Ovary (tissue), 9 donors: Measurements from ENCODE around the gene SPPL3. TPM values are rescaled to one million over a fixed set of nuclear protein-coding genes. Genes with fewer than 3 reads are reported as not detected.

Experiments
- DNase-seq, 5 donors: peaks; one replicate each; pipeline ENCODE4 v3.0.0-alpha.2; 2019 to 2020
- H3K27ac ChIP-seq, 2 donors: fragments of 200-600 bp; one replicate each; pipeline versions ENCODE4 v1.5.1 to v1.8.0; 2019 to 2022
- H3K27me3 ChIP-seq: fragments of 200-600 bp; one replicate; pipeline ENCODE4 v1.8.0; 2022
- H3K36me3 ChIP-seq: fragments of 200-600 bp; sonication (generic); one replicate; pipeline ENCODE4 v1.5.1; 2019
- H3K4me1 ChIP-seq: one replicate; pipeline ENCODE4 v1.8.1; 2013; ENCODE audit warnings: mild to moderate bottlenecking, moderate library complexity; ENCODE audit not compliant: insufficient read depth
- H3K4me3 ChIP-seq: fragments of 200-600 bp; sonication (generic); one replicate; pipeline ENCODE4 v1.5.1; 2017
- H3K9me3 ChIP-seq, 2 donors: fragments of 200-600 bp in 1 of 2; sonication (generic) in 1 of 2; one replicate each; pipeline versions ENCODE4 v1.5.1 to v1.8.1; 2013 to 2019; ENCODE audit warnings: mild to moderate bottlenecking in 1 of 2, moderate library complexity in 1 of 2
- EP300 ChIP-seq: sonication (generic); formaldehyde crosslinking; IDR thresholded peaks from one replicate; pipeline ENCODE4 v1.6.1; 2017; ENCODE audit warnings: antibody characterized with exemption
- POLR2A ChIP-seq: fragments of 450-650 bp; IDR thresholded peaks from one replicate; pipeline ENCODE4 v1.6.1; 2017; ENCODE audit warnings: antibody characterized with exemption, mild to moderate bottlenecking, moderate library complexity
- WGBS, 3 donors: extraction: QIAGEN DNeasy Blood & Tissue Kit in 1 of 3; methylation state at CpG; one replicate each; pipeline versions ENCODE4 v1.1.5 to v1.1.7; 2013 to 2017; 5-methylcytosine and 5-hydroxymethylcytosine counted together
- intact Hi-C, 4 donors: fragments of 100-400 bp; cut with DNase I; formaldehyde crosslinking; loops; one replicate each; pipeline versions ENCODE4 v1.11.0 to v1.15.1; 2022 to 2023
- polyA plus RNA-seq, 2 donors: library from polyadenylated mRNA; stranded (reverse); fragments of 200-250 nt in 1 of 2; fragments of 350-450 nt in 1 of 2; fragmentation: Illumina TruSeq in 1 of 2; extraction: RNeasy Lipid Tissue Mini Kit (QIAGEN cat#74804) in 1 of 2; gene quantifications; one replicate each; pipeline ENCODE4 v1.2.3, GENCODE V29; 2013 to 2014
- total RNA-seq, 7 donors: library from RNA; depleted of rRNA in 2 of 7; stranded (reverse); fragments of >200 nt in 2 of 7; fragmentation: NEBNext Ultra II Directional in 3 of 7; extraction: Animal tissue kit (Norgen Biotek cat#: 25700) in 3 of 7; gene quantifications; one replicate each; pipeline versions ENCODE4 v1.1.0 to v1.2.4, GENCODE V29; 2016 to 2023
- TF ChIP-seq, protein P1 (sequence below), 3 donors: fragments of 450-650 bp in 2 of 3; fragments of 200-600 bp in 1 of 3; IDR thresholded peaks; one replicate each; pipeline versions ENCODE4 v1.5.1 to v1.8.0; 2016 to 2022; ENCODE audit warnings: antibody characterized with exemption in 3 of 3, mild to moderate bottlenecking in 1 of 3
- donor health status: DM: no; HTN: no; CAD: no; lungs with moderate emphysema.
- donor health status: DM: no; HTN: no; CAD: no.
- donor health status: Bipolar disorder and iron deficiency.
- donor health status: DM: yes; HTN: yes; CAD: no.
- donor health status: DM: no; HTN: no; CAD: no.
- donor health status: DM: yes; HTN: yes; CAD: no.

SPPL3 gene
- total and polyA plus RNA-seq, 9 donors: 24.2 to 87.4 (median 51.9) TPM

DNA sequence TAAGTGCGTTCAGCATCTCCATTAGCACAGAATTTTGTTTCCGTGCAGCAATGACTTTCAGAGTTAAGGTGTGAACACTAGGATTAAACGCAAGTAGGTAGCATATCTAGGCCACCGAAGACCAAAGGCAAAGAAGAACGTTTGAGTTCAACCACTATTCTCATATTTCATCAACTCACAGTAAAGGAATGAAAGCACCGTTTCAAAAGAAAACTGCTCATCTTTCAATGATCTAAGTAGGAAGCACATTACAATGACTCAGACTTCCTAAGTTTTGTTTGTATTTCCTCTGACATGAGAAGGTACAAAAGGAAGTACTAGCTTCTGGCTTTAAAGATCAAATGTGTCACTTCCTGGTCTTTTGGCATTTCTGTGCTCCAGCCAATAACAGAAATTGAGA lies 121.0 kb downstream of the SPPL3 start:
- Histone ChIP-seq H3K27me3 (no peaks in the 10 kb centered on the region), H3K36me3 (no peaks in the 10 kb centered on the region), H3K4me3 (no peak overlapping the region), H3K4me1 (no peaks in the 10 kb centered on the region), H3K9me3 (no peaks in the 10 kb centered on the region), H3K27ac (no peak overlapping the region)
- intact Hi-C loops: no loop called here
- DNase-seq: no peak
- 74 to 78% (median 77%) methylated on average over 6 of the region's 6 CpGs for WGBS, 3 donors
- no peak for TF ChIP-seq POLR2A
- TF ChIP-seq, protein P1, sequence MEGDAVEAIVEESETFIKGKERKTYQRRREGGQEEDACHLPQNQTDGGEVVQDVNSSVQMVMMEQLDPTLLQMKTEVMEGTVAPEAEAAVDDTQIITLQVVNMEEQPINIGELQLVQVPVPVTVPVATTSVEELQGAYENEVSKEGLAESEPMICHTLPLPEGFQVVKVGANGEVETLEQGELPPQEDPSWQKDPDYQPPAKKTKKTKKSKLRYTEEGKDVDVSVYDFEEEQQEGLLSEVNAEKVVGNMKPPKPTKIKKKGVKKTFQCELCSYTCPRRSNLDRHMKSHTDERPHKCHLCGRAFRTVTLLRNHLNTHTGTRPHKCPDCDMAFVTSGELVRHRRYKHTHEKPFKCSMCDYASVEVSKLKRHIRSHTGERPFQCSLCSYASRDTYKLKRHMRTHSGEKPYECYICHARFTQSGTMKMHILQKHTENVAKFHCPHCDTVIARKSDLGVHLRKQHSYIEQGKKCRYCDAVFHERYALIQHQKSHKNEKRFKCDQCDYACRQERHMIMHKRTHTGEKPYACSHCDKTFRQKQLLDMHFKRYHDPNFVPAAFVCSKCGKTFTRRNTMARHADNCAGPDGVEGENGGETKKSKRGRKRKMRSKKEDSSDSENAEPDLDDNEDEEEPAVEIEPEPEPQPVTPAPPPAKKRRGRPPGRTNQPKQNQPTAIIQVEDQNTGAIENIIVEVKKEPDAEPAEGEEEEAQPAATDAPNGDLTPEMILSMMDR (IDR thresholded peaks at IDR 0.05): no peak
- no peak for TF ChIP-seq EP300

DNA sequence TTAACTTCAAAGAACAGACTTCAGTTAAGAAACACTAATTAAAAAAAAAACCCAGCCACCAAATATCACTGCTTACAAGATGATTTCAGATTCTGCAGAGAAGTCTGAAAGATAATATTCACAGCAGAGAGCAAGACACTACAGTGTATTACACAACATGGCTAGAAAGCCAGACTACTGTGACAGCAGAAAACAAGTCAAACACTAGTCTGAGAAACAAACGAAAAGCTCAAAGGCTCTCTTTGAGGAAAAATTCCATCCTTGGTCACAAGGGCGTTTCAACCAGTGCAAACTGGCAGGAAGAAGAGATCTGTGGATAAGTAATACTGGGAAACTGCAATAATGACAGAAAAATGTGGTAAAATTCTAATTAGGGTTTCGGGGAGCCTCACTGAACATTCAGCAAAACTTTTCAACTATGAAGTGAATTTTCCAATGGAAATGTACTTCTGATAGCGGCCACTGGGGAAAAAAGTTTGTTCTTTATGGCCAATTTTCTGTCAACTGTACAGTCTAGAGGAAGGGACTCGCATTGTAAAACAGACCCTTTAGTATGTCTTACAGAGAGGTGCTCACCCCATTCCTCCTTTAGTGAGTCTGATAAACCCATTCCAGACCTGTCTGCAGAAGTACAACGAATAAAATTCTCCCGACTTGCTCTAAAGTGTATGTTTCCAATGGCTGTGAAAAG lies 128.2 kb downstream of the SPPL3 start:
- Histone ChIP-seq H3K4me3 (no peak overlapping the region), H3K27me3 (no peaks in the 10 kb centered on the region), H3K36me3 (no peaks in the 10 kb centered on the region), H3K9me3 (no peaks in the 10 kb centered on the region), H3K4me1 (no peaks in the 10 kb centered on the region), H3K27ac (no peak overlapping the region)
- 73 to 85% (median 83%) methylated on average over 7 of the region's 7 CpGs for WGBS, 3 donors
- no peak for TF ChIP-seq EP300
- TF ChIP-seq, protein P1 (IDR thresholded peaks at IDR 0.05): no peak
- no peak for TF ChIP-seq POLR2A
- DNase-seq: no peak
- intact Hi-C loops: no loop called here

DNA sequence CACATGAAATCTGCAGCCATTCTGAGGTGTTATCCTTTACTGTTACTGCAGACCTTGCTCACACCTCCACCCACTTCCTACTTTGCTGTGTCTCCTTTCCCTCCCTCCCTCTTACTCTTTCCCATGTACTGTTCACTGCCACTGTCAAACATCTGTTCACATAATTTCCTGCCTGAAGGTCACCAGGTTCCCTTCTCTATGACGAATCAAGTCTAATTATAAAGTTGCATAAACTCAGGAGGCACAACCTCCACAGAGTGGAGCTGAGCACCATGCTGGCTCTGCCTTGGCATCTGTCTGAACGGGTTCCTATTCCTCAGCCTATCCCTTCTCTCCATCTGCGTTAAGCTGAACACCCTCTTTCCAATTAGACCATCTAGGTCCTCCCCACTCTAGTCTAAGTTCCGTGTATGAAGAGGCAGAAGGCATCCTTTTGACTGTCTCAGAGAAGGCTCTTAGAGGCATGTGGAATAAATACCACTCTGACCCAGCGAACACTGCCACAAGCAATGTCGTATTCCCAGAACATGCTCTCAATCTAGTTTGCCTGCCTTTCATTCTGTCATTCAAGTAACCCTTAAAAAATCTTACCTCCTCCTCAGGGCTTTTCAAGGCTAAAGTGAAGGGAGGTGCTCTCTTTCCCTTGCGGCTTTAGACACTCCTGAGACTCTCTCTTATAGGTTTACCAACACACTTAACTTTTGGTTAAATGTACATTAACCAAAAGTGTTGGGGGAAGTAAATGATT lies 129.8 kb downstream of the SPPL3 start:
- H3K27me3 ChIP-seq: no peaks in the 10 kb centered on the region
- 88 to 93% (median 88%) methylated on average over 7 of the region's 7 CpGs for WGBS, 3 donors
- no peak overlapping the region for H3K4me3 ChIP-seq
- H3K4me1 ChIP-seq: no peaks in the 10 kb centered on the region
- no peak overlapping the region for H3K27ac ChIP-seq
- intact Hi-C loops: no loop called here
- TF ChIP-seq EP300: no peak
- TF ChIP-seq POLR2A: no peak
- TF ChIP-seq, protein P1 (IDR thresholded peaks at IDR 0.05): no peak
- no peaks in the 10 kb centered on the region for H3K36me3 ChIP-seq
- DNase-seq: no peak
- no peaks in the 10 kb centered on the region for H3K9me3 ChIP-seq

DNA sequence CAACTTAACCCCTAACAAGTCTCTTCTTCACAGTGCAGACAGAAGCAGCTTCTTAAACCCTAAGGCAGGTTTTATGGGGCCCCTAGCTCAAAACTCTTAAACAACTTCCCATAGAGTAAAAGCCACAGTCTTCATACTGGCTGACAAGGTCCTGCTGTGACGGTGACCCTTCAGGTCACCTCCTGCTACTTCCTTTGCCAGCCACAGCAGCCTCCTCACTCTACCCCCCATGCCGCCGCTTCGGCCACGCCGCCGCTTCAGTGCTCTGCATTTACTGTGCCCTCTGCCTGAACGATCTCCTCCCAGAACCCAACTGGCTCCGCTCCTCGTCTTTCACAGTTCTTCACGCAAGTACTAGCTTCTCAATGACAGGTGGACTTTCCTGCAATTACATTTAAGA lies 133.1 kb downstream of the SPPL3 start:
- no peak overlapping the region for H3K27ac ChIP-seq
- no peaks in the 10 kb centered on the region for H3K9me3 ChIP-seq
- intact Hi-C loops: no loop called here
- no peaks in the 10 kb centered on the region for H3K4me1 ChIP-seq
- DNase-seq: no peak
- WGBS, 3 donors: 87 to 90% (median 89%) methylated on average over 11 of the region's 11 CpGs
- H3K36me3 ChIP-seq: no peaks in the 10 kb centered on the region
- no peaks in the 10 kb centered on the region for H3K27me3 ChIP-seq
- TF ChIP-seq EP300: no peak
- no peak overlapping the region for H3K4me3 ChIP-seq
